ENCODE results near the gene APOBR. TPM values are rescaled to one million over a fixed set of nuclear protein-coding genes. Genes with fewer than 3 reads are reported as not detected.

APOBR gene
- total and polyA plus RNA-seq, 9 of the 15 experiments (the other 6 are each of a cell fraction or from before 2014, with no cell fraction given): 0.08 to 6.1 (median 2.8) TPM; not detected in 1

- CTCF ChIA-PET (ENCODE audit: low intra/inter-chr PET ratio): no interaction called here
- Histone ChIP-seq H3K79me2 (ENCODE audit: control insufficient read depth, insufficient read depth, low read length) (no peaks in the 10 kb centered on the region), H3K9ac (ENCODE audit: insufficient read depth in 1 of 2, low read depth in 2 of 2, low read length in 2 of 2) (no peak overlapping the region), H3K4me2 (ENCODE audit: insufficient read depth, low read length) (no peak overlapping the region; the same call in 1 of the 2 replicates), H3K36me3 (ENCODE audit: control insufficient read depth, insufficient read depth, low read length) (no peaks in the 10 kb centered on the region), H3K4me1 (replicated peaks in 1 of 2; ENCODE audit: control insufficient read depth in 2 of 2, insufficient read depth in 2 of 2, low read length in 2 of 2) (peaks cover 0 to 13% of the 10 kb centered on the region in 2 experiments; a peak in 3 of 5 replicates), H3K9me3 (replicated peaks; ENCODE audit: control insufficient read depth, insufficient read depth, low read depth, low read length) (no peaks in the 10 kb centered on the region), H3K27ac (ENCODE audit: extremely low read depth, low read depth, low read length) (0 out of 3 replicates have a peak overlapping the region, but pooled peaks have one; percentile 28), H4K20me1 (replicated peaks; ENCODE audit: control insufficient read depth, insufficient read depth, low read length) (no peaks in the 10 kb centered on the region), H3K27me3 (ENCODE audit: control insufficient read depth in 2 of 2, insufficient read depth in 2 of 2, low read length in 2 of 2) (no peaks in the 10 kb centered on the region), H3K9me1 (ENCODE audit: control insufficient read depth, insufficient read depth, low read length) (no peaks in the 10 kb centered on the region), H2AFZ (ENCODE audit: low read depth, low read length) (peak overlapping the region; percentile 86), H3K4me3 (no peak overlapping the region)
- BruUV-seq (replicated peaks): no TSS peak
- ATAC-seq (peak; percentile 96), FAIRE-seq (no peak), DNase-seq (ENCODE audit: extremely low read depth in 1 of 4, low spot score in 3 of 4) (peak in 3 of 4 experiments; percentile 17 to 61 (median 50))
- intact Hi-C loops (cut with micrococcal nuclease): loop anchor here (10.0 kb wide), 1 partner anchor 250 kb away; no protein-coding TSS in a partner anchor
- 50% methylated on average over 6 of the region's 6 CpGs for WGBS (ENCODE audit: insufficient coverage, low coverage, missing lambda C conversion rate)
- in situ Hi-C loops (cut with MboI): loop anchor here (25.0 kb wide), 2 partner anchors 188 to 963 kb away; partner anchors contain the start of gene EIF3C
- POLR2A ChIA-PET: no interaction called here
- TF ChIP-seq BRD4 (IDR thresholded peaks at IDR 0.05) (no peak), MAFG (tag; conservative IDR thresholded peaks at IDR 0.05) (no peak), REST (IDR thresholded peaks at IDR 0.05; ENCODE audit: borderline replicate concordance) (peak; percentile 96), REST (CRISPR knock-in tag; IDR thresholded peaks at IDR 0.05; ENCODE audit: low read depth) (no peak), CTCF (IDR thresholded peaks at IDR 0.05 in 2 of 3, conservative IDR thresholded peaks at IDR 0.05 in 1 of 3; ENCODE audit: insufficient read depth in 2 of 3, low read depth in 1 of 3, low read length in 3 of 3) (peak; percentile 37 to 58 (median 52); a peak in 5 of 6 replicates), MTF1 (CRISPR knock-in tag; IDR thresholded peaks at IDR 0.05; ENCODE audit: borderline replicate concordance) (no peak), RBM14 (IDR thresholded peaks at IDR 0.05; ENCODE audit: borderline replicate concordance, insufficient read depth, low read depth, low read length) (no peak), NFIC (IDR thresholded peaks at IDR 0.05) (no peak), ZFX (CRISPR knock-in tag; IDR thresholded peaks at IDR 0.05) (no peak), KLF16 (IDR thresholded peaks at IDR 0.05) (peak; percentile 61), ZNF384 (IDR thresholded peaks at IDR 0.05; ENCODE audit: low read depth, low read length) (peak; percentile 79), LCOR (CRISPR knock-in tag; IDR thresholded peaks at IDR 0.05) (no peak), CCNT2 (IDR thresholded peaks at IDR 0.05; ENCODE audit: borderline replicate concordance, extremely low read depth, insufficient read length, low read depth, low read length) (no peak)
Observed at GRCh38 chr16:28524681-28525171, 30.3 kb downstream of the APOBR start.
